Sigmoid colon (tissue), 3 donors: ENCODE results near the gene UNC80.

ENCODE experiments used
- CTCF ChIP-seq, 4 experiments: fragments of 450-650 bp in 3 of 4; fragments of 200-600 bp in 1 of 4; IDR thresholded peaks; one replicate each; pipeline ENCODE4 v1.5.1; 2016 to 2019; ENCODE audit warnings: antibody characterized with exemption in 4 of 4, mild to moderate bottlenecking in 3 of 4, moderate library complexity in 2 of 4
- POLR2A ChIP-seq, 2 donors: fragments of 450-650 bp; IDR thresholded peaks; one replicate each; pipeline ENCODE4 v1.6.1; 2016; ENCODE audit warnings: antibody characterized with exemption in 2 of 2, mild to moderate bottlenecking in 2 of 2, moderate library complexity in 2 of 2

- TF ChIP-seq CTCF (IDR thresholded peaks at IDR 0.05) = no peak
- TF ChIP-seq POLR2A (IDR thresholded peaks at IDR 0.05) = no peak
These were observed 36.8 kb upstream of the UNC80 start for GRCh38 chr2:209734805-209735204.
